ENCODE measurements around the gene PRF1. TPM values are rescaled to one million over a fixed set of nuclear protein-coding genes. Genes with fewer than 3 reads are reported as not detected.
A peak's percentile ranks its signal among the peaks of the same experiment; 100 is the strongest.

The PRF1 gene
- total RNA-seq, 4 donors from 2014 or later = 1.4 to 3.5 (median 2.9) TPM

DNA sequence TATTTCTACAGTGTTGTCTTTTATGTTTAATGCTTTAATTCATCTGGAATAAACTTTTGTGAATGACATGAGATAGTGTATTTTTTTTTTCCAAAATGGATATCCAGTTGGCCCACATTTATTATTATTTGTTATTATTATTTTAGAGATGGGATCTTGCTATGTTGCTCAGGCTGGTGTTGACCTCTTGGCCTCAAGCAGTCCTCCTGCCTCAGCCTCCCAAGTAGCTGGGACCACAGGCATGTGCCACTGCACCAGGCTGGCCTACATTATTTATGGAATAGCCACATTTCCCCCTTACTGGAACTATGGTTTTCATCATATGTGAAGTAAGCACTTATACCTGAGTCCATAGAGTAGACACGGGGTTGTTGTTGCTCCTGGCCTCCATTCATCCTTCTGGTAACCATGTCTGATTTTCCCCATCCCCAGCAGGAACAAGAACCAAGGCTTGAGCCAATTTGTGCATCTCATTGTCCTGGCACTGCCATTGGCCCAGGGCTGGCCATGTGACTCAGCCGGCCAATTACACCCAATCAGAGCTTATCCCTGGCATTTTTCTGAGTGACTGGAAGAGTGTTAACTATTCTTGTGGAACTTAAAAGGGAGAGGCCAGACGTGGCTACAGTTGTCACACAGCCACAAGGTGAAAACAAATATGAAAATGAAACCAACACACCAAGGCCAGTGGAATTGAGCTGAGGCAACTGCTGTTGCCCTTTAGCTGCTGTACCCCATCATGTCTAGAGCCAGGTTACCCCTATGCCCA lies 23.1 kb downstream of the PRF1 start:
- Histone ChIP-seq H3K27me3 (no peaks in the 10 kb centered on the region), H3K9me3 (no peaks in the 10 kb centered on the region), H3K4me1 (peaks cover 9 to 21% of the 10 kb centered on the region in 2 donors), H3K4me3 (replicated peaks in 1 of 3) (no peak overlapping the region), H3K27ac (no peak overlapping the region), H3K36me3 (no peaks in the 10 kb centered on the region)
- 85 to 92% methylated on average over 3 of the region's 3 CpGs for WGBS, 2 donors
- no peak for DNase-seq
- TF ChIP-seq, protein P1, sequence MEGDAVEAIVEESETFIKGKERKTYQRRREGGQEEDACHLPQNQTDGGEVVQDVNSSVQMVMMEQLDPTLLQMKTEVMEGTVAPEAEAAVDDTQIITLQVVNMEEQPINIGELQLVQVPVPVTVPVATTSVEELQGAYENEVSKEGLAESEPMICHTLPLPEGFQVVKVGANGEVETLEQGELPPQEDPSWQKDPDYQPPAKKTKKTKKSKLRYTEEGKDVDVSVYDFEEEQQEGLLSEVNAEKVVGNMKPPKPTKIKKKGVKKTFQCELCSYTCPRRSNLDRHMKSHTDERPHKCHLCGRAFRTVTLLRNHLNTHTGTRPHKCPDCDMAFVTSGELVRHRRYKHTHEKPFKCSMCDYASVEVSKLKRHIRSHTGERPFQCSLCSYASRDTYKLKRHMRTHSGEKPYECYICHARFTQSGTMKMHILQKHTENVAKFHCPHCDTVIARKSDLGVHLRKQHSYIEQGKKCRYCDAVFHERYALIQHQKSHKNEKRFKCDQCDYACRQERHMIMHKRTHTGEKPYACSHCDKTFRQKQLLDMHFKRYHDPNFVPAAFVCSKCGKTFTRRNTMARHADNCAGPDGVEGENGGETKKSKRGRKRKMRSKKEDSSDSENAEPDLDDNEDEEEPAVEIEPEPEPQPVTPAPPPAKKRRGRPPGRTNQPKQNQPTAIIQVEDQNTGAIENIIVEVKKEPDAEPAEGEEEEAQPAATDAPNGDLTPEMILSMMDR (IDR thresholded peaks at IDR 0.05) = no peak
- no peak for TF ChIP-seq POLR2A (IDR thresholded peaks at IDR 0.05)
- intact Hi-C loops (cut with DNase I) = no loop called here

DNA sequence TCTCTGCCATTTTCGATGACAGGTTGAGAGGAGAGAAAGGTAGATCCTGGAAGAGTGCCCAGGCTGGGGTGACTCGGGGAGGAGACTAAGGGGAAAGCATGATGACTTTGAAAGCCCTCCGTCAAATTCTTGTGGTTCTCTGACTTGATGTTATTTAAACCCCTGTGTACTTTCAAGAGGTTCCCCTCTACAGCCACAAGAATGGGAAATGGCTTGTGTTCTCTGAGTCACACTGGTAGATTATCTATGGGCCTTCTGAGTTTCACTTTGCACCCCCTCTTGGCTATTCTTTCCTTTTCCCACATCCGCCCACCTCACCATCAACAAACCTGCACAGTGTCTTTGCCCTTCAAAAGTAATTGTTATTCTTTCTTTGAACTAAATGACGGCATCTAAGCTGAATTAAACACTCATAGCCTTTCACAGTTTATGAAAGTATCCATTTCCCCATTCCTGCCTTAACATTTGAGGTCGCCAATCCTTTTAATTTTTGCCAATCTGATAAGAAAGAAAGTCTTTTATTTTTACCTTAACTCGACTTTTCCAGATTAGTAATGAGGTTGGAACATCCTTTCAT lies 24.1 kb downstream of the PRF1 start:
- TF ChIP-seq, protein P1 (IDR thresholded peaks at IDR 0.05) = no peak
- no peak for TF ChIP-seq POLR2A (IDR thresholded peaks at IDR 0.05)
- intact Hi-C loops (cut with DNase I) = no loop called here
- DNase-seq = no peak
- peaks cover 5 to 15% of the 10 kb centered on the region in 2 donors for H3K4me1 ChIP-seq
- H3K9me3 ChIP-seq = no peaks in the 10 kb centered on the region
- H3K27ac ChIP-seq = no peak overlapping the region
- 55 to 57% methylated on average over 7 of the region's 7 CpGs for WGBS, 2 donors
- no peak overlapping the region for H3K4me3 ChIP-seq (replicated peaks in 1 of 3)
- no peaks in the 10 kb centered on the region for H3K27me3 ChIP-seq
- H3K36me3 ChIP-seq = no peaks in the 10 kb centered on the region

DNA sequence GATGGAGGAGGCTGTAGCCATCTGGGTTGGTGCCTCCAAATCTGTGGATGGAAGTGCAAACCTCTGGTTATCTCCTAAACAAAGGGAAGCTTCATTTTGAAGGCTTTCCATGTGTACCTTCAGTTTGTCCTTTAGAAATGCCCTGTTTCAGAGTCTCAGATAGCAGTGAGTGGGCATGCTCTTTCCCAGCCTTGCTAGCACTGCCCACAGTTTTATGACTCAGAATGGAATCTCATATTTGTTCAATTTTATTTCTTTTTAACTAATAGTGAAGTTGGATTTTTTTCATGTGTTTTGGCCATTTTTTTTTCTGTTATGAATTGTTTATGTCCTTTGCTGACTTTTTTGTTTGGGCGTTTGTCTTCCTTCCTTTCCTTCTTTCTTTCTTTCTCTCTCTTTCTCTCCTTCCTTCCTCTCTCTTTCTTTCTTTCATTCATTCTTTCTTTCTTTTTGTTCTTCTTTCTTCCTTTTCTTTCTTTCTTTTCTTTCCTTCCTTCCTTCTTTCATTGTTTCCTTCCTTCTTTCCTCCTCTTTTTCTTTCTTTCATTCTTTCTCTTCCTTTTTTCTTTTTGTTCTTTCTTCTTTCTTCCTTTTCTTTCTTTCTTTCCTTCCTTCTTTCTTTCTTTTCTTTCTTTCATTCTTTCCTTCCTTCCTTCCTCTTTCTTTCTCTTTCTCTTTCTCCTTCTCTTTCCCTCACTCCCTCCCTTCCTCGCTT lies 25.6 kb downstream of the PRF1 start:
- Histone ChIP-seq H3K9me3 (no peaks in the 10 kb centered on the region), H3K4me1 (peaks cover 5 to 15% of the 10 kb centered on the region in 2 donors), H3K36me3 (no peaks in the 10 kb centered on the region), H3K27me3 (no peaks in the 10 kb centered on the region), H3K27ac (no peak overlapping the region), H3K4me3 (replicated peaks in 1 of 3) (no peak overlapping the region)
- intact Hi-C loops (cut with DNase I) = no loop called here
- 85 to 87% methylated on average over 2 of the region's 2 CpGs for WGBS, 2 donors
- TF ChIP-seq POLR2A (IDR thresholded peaks at IDR 0.05) = no peak
- TF ChIP-seq, protein P1 (IDR thresholded peaks at IDR 0.05) = no peak
- no peak for DNase-seq

DNA sequence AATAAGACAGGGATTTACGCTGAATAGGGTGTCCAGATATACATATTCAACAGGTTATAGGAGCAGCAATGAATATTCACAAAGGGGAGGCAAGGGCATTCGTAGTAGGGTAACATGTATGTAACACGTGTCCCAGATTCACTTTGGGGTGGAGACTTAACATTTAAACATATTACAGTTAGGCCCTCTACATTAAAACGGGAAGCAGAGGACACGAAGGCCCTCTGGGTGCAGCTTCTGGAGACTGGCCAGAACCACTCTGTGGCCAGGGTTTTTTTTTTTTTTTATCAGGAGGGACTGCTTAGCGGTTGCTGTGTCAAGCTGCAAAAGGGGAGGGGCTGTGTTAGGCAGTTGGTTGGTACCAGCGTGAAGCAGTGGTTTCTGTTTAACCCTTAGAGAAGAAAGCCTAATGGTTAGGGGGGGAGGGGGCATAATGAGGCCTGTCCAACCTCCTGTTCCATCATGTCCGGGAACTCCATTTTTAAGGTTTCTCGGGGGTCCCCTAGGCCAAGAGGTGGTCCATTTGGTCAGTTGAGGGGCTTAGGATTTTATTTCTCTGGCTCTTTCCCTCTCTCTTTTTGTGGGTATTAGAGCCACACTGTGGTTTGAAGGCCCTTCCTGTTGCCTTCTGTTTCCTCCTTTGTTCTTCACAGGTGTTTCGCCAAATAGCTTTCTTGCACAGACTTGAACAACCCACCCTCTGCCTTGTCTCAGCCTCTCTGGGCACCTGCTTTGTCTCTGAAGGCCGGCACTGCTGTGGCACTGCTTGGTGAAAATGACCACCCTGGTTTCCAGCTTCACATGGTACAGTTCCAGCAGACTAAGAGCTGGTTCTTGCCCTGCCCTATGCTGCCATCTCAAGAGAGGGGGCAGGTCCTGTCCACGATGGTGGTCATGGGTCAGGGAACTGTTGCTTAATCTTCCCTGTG lies 26.4 kb downstream of the PRF1 start:
- TF ChIP-seq POLR2A (IDR thresholded peaks at IDR 0.05) = no peak
- TF ChIP-seq, protein P1 (IDR thresholded peaks at IDR 0.05) = no peak
- DNase-seq = peak; percentile 69 to 73
- Histone ChIP-seq H3K4me1 (peaks cover 5 to 15% of the 10 kb centered on the region in 2 donors), H3K27ac (no peak overlapping the region), H3K27me3 (no peaks in the 10 kb centered on the region), H3K4me3 (replicated peaks in 1 of 3) (no peak overlapping the region), H3K9me3 (no peaks in the 10 kb centered on the region), H3K36me3 (no peaks in the 10 kb centered on the region)
- intact Hi-C loops (cut with DNase I) = no loop called here
- 35 to 43% methylated on average over 12 of the region's 12 CpGs for WGBS, 2 donors

Data from thyroid gland (tissue), 4 donors.